GM12878 (cell line): ENCODE results near the gene MFAP2.

Experiments
- HDAC2 ChIP-seq: fragments of 200-600 bp; sonication (generic); IDR thresholded peaks from 2 replicates; pipeline ENCODE4 v1.6.1; 2017
- MEF2A ChIP-seq: IDR thresholded peaks from 2 replicates; pipeline ENCODE4 v1.6.1; 2011; ENCODE audit warnings: low read depth, mild to moderate bottlenecking, low read length, moderate library complexity; ENCODE audit not compliant: insufficient read depth
- PAX5 ChIP-seq: IDR thresholded peaks from 2 replicates; pipeline ENCODE4 v1.6.1; 2011; ENCODE audit warnings: low read depth, low read length, borderline replicate concordance
- SMC3 ChIP-seq: IDR thresholded peaks from 2 replicates; pipeline ENCODE4 v1.6.1; 2011; ENCODE audit warnings: low read length, improper control_type of control experiment, borderline replicate concordance
- TBL1XR1 ChIP-seq: IDR thresholded peaks from 2 replicates; pipeline ENCODE4 v1.6.1; 2012; ENCODE audit warnings: low read depth, low read length, improper control_type of control experiment
- ZNF274 ChIP-seq: IDR thresholded peaks from one replicate; pipeline ENCODE4 v1.8.0; 2011; ENCODE audit not compliant: insufficient read length, insufficient read depth
- TF ChIP-seq, protein P1 (sequence below), 3 experiments: IDR thresholded peaks in 2 of 3; conservative IDR thresholded peaks in 1 of 3; 2 replicates each; pipeline ENCODE4 v1.5.1; 2011; ENCODE audit warnings: low read depth in 3 of 3, low read length in 3 of 3, mild to moderate bottlenecking in 3 of 3, control low read depth in 2 of 3, moderate library complexity in 2 of 3, inconsistent platforms in 1 of 3, mixed read lengths in 1 of 3; ENCODE audit not compliant: control insufficient read depth in 2 of 3, insufficient read depth in 1 of 3; ENCODE audit errors: extremely low read depth in 1 of 3

DNA sequence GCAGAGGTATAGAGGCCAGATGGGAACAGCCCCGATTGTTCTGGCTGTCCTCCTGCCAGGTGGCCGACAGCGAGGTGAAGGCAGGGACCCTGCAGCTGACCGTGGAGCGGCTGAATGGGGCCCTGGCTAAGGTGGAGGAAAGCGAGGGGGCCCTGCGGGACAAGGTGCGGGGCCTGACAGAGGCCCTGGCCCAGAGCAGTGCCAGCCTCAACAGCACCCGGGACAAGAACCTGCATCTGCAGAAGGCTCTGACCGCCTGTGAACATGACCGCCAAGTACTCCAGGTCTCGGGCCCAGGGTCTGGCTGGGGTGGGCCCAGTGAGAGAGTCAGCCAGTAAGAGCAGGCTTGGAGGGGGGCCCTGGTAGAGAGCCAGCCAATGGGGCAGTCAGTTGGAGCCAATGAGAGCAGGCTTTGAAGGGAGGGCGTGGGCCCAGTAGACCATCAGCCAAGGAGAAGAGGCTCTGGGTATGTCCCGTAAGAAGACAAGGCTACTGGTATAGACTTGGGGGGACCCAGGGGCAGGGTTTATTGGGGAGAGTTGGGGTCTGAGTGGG lies 11.3 kb downstream of the MFAP2 start:
- TF ChIP-seq SMC3 (no peak), HDAC2 (no peak), MEF2A (no peak), TBL1XR1 (no peak), PAX5 (no peak), ZNF274 (no peak)
- TF ChIP-seq, protein P1, sequence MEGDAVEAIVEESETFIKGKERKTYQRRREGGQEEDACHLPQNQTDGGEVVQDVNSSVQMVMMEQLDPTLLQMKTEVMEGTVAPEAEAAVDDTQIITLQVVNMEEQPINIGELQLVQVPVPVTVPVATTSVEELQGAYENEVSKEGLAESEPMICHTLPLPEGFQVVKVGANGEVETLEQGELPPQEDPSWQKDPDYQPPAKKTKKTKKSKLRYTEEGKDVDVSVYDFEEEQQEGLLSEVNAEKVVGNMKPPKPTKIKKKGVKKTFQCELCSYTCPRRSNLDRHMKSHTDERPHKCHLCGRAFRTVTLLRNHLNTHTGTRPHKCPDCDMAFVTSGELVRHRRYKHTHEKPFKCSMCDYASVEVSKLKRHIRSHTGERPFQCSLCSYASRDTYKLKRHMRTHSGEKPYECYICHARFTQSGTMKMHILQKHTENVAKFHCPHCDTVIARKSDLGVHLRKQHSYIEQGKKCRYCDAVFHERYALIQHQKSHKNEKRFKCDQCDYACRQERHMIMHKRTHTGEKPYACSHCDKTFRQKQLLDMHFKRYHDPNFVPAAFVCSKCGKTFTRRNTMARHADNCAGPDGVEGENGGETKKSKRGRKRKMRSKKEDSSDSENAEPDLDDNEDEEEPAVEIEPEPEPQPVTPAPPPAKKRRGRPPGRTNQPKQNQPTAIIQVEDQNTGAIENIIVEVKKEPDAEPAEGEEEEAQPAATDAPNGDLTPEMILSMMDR (IDR thresholded peaks at IDR 0.05 in 2 of 3, conservative IDR thresholded peaks at IDR 0.05 in 1 of 3; ENCODE audit: control insufficient read depth in 2 of 3, extremely low read depth in 1 of 3, insufficient read depth in 1 of 3, low read depth in 3 of 3, low read length in 3 of 3): no peak
